IMR-90 (cell line): ENCODE measurements around the gene NUP58.

ENCODE experiments used
- CTCF ChIP-seq: conservative IDR thresholded peaks from 2 replicates; pipeline ENCODE4 v1.5.1; 2012; ENCODE audit warnings: mild to moderate bottlenecking, low read depth, low read length, improper control_type of control experiment
- MAZ ChIP-seq: IDR thresholded peaks from 2 replicates; pipeline ENCODE4 v1.6.1; 2012; ENCODE audit warnings: low read depth, mild to moderate bottlenecking, low read length, improper control_type of control experiment, moderate library complexity, borderline replicate concordance
- MXI1 ChIP-seq: IDR thresholded peaks from 2 replicates; pipeline ENCODE4 v1.6.1; 2012; ENCODE audit warnings: low read depth, mild to moderate bottlenecking, low read length, moderate library complexity, borderline replicate concordance
- POLR2A ChIP-seq: IDR thresholded peaks from 2 replicates; pipeline ENCODE4 v1.6.1; 2012; ENCODE audit warnings: mild to moderate bottlenecking, low read depth, low read length
- RCOR1 ChIP-seq: IDR thresholded peaks from 2 replicates; pipeline ENCODE4 v1.6.1; 2012; ENCODE audit warnings: mild to moderate bottlenecking, low read length, improper control_type of control experiment; ENCODE audit not compliant: insufficient replicate concordance
- SMC3 ChIP-seq: fragments of 150-350 bp; IDR thresholded peaks from 2 replicates; pipeline ENCODE4 v1.6.1; 2016; ENCODE audit warnings: low read depth, mild to moderate bottlenecking, antibody characterized with exemption, low read length, moderate library complexity
- TF ChIP-seq, protein P1 (sequence below): fragments of 150-350 bp; IDR thresholded peaks from 2 replicates; pipeline ENCODE4 v1.6.1; 2016; ENCODE audit warnings: low read depth, mild to moderate bottlenecking, low read length, moderate library complexity, borderline replicate concordance

DNA sequence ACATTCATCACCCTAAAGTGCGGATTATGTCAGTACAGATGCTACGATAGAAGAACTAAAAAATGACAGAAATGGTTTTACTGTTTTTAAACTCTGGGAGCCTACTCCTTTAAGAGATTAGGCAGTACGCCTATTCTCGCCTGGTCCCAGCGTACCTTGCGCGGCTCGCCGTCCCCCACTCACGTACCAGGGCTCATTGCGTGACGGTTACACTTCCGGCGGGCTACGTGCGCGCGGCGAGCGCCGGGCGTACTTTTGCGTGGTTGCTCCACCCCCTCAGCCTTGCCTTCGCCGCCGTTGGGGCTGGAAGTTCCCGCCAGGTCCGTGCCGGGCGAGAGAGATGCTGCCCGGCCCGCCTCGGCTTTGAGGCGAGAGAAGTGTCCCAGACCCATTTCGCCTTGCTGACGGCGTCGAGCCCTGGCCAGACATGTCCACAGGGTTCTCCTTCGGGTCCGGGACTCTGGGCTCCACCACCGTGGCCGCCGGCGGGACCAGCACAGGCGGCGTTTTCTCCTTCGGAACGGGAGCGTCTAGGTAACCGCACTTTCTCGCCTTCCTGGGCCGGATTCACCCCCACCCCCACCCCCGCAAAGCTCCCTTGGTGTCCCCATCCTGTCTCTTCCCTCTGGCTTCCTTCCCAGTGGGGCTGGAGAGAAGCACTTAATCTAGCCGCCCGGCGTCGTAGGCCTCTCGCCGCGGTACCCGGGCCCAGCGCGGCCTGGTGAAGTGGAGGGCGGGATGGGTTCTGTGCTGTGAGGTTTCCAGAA is at the start of gene NUP58:
- TF ChIP-seq POLR2A, result peak; percentile 99
- no peak for TF ChIP-seq SMC3
- TF ChIP-seq MXI1, result peak; percentile 69; the same call in 1 of the 2 replicates
- TF ChIP-seq CTCF, result no peak
- TF ChIP-seq, protein P1, sequence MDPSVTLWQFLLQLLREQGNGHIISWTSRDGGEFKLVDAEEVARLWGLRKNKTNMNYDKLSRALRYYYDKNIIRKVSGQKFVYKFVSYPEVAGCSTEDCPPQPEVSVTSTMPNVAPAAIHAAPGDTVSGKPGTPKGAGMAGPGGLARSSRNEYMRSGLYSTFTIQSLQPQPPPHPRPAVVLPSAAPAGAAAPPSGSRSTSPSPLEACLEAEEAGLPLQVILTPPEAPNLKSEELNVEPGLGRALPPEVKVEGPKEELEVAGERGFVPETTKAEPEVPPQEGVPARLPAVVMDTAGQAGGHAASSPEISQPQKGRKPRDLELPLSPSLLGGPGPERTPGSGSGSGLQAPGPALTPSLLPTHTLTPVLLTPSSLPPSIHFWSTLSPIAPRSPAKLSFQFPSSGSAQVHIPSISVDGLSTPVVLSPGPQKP, result peak; percentile 67; the same call in 1 of the 2 replicates
- TF ChIP-seq MAZ, result peak; percentile 78; the same call in 1 of the 2 replicates
- TF ChIP-seq RCOR1, result no peak
